HEK293 (cell line): ENCODE results near the gene FIGLA.

ENCODE experiments used
- CTCF ChIA-PET: fragments of 350-600 bp; formaldehyde crosslinking; extraction: SDS; loops from one replicate; lab custom pipeline; 2021; ENCODE audit warnings: antibody characterized with exemption; lab: Yijun Ruan, JAX
- POLR2A ChIA-PET: fragments of 300-600 bp; formaldehyde crosslinking; extraction: SDS; loops from one replicate; lab custom pipeline; 2020; ENCODE audit warnings: antibody characterized with exemption, inconsistent platforms; lab: Yijun Ruan, JAX
- H3K27ac ChIP-seq: fragments of 200-500 bp; sonication (Bioruptor generic); 2 replicates; pipeline ENCODE4 v1.5.1; 2014; ENCODE audit warnings: low read depth, low read length, control low read depth, inconsistent platforms; ENCODE audit errors: extremely low read depth
- H3K36me3 ChIP-seq, 2 experiments: fragments of 200-500 bp in 1 of 2; sonication (Bioruptor generic) in 1 of 2; 1 replicate in 1 of 2; 2 replicates in 1 of 2; pipeline ENCODE4 v1.5.1; 2014 to 2017; ENCODE audit warnings: inconsistent platforms in 2 of 2, low read length in 2 of 2; ENCODE audit not compliant: control insufficient read depth in 2 of 2, insufficient read depth in 1 of 2
- H3K4me1 ChIP-seq: fragments of 200-500 bp; sonication (Bioruptor generic); 2 replicates; pipeline ENCODE4 v1.5.1; 2014; ENCODE audit warnings: mild to moderate bottlenecking, low read length, inconsistent platforms; ENCODE audit not compliant: control insufficient read depth, insufficient read depth
- H3K4me3 ChIP-seq: 2 replicates; pipeline ENCODE4 v1.5.1; 2011; ENCODE audit warnings: low read depth, mild to moderate bottlenecking, control low read depth, low read length, moderate library complexity
- H3K9me3 ChIP-seq: fragments of 200-500 bp; sonication (Bioruptor generic); 2 replicates; pipeline ENCODE4 v1.5.1; 2014; ENCODE audit warnings: low read depth, low read length, inconsistent platforms; ENCODE audit not compliant: control insufficient read depth, insufficient read depth
- AEBP2 ChIP-seq: fragments of 450-650 bp; formaldehyde crosslinking; IDR thresholded peaks from 2 replicates; pipeline ENCODE4 v1.5.1; 2016; ENCODE audit warnings: missing biosample characterization, missing genetic modification characterization, borderline replicate concordance
- EGR2 ChIP-seq: fragments of 450-650 bp; formaldehyde crosslinking; IDR thresholded peaks from 2 replicates; pipeline ENCODE4 v1.5.1; 2016; ENCODE audit warnings: low read depth, missing biosample characterization, missing genetic modification characterization
- HOXA7 ChIP-seq: sonication (generic); formaldehyde crosslinking; IDR thresholded peaks from 2 replicates; pipeline ENCODE4 v1.8.1; 2022; ENCODE audit warnings: missing genetic modification reagents, borderline replicate concordance
- HOXD13 ChIP-seq: sonication (generic); formaldehyde crosslinking; IDR thresholded peaks from 2 replicates; pipeline ENCODE4 v1.8.0; 2022; ENCODE audit warnings: missing genetic modification reagents, borderline replicate concordance
- IKZF3 ChIP-seq: fragments of 450-650 bp; IDR thresholded peaks from 2 replicates; pipeline ENCODE4 v1.5.0; 2018; ENCODE audit warnings: missing biosample characterization, mild to moderate bottlenecking, missing genetic modification characterization, moderate library complexity
- KLF1 ChIP-seq: fragments of 450-650 bp; formaldehyde crosslinking; IDR thresholded peaks from 2 replicates; pipeline ENCODE4 v1.5.1; 2016; ENCODE audit warnings: missing biosample characterization, missing genetic modification characterization
- KLF17 ChIP-seq: fragments of 450-650 bp; formaldehyde crosslinking; IDR thresholded peaks from 2 replicates; pipeline ENCODE4 v1.5.1; 2016; ENCODE audit warnings: missing biosample characterization, missing genetic modification characterization
- OSR2 ChIP-seq: fragments of 450-650 bp; formaldehyde crosslinking; IDR thresholded peaks from 2 replicates; pipeline ENCODE4 v1.5.1; 2016; ENCODE audit warnings: missing biosample characterization, missing genetic modification characterization
- YY2 ChIP-seq: fragments of 450-650 bp; formaldehyde crosslinking; IDR thresholded peaks from 2 replicates; pipeline ENCODE4 v1.5.1; 2016; ENCODE audit warnings: missing biosample characterization, missing genetic modification characterization
- ZEB2 ChIP-seq: fragments of 450-650 bp; formaldehyde crosslinking; IDR thresholded peaks from 2 replicates; pipeline ENCODE4 v1.5.1; 2016; ENCODE audit warnings: missing biosample characterization, missing genetic modification characterization
- ZNF2 ChIP-seq: fragments of 450-650 bp; formaldehyde crosslinking; IDR thresholded peaks from 2 replicates; pipeline ENCODE4 v1.5.1; 2016; ENCODE audit warnings: missing biosample characterization, missing genetic modification characterization
- ZNF423 ChIP-seq: fragments of 450-650 bp; formaldehyde crosslinking; IDR thresholded peaks from 2 replicates; pipeline ENCODE4 v1.5.1; 2016; ENCODE audit warnings: missing biosample characterization, missing genetic modification characterization
- ZNF530 ChIP-seq: fragments of 450-650 bp; formaldehyde crosslinking; IDR thresholded peaks from 2 replicates; pipeline ENCODE4 v1.5.1; 2016; ENCODE audit warnings: low read depth, missing biosample characterization, missing genetic modification characterization
- ZNF544 ChIP-seq: fragments of 450-650 bp; formaldehyde crosslinking; IDR thresholded peaks from 2 replicates; pipeline ENCODE4 v1.5.0; 2017; ENCODE audit warnings: missing biosample characterization, missing genetic modification characterization
- ZNF558 ChIP-seq: fragments of 450-650 bp; formaldehyde crosslinking; IDR thresholded peaks from 2 replicates; pipeline ENCODE4 v1.5.1; 2016; ENCODE audit warnings: missing biosample characterization, missing genetic modification characterization
- ZNF600 ChIP-seq: fragments of 450-650 bp; formaldehyde crosslinking; IDR thresholded peaks from 2 replicates; pipeline ENCODE4 v1.5.1; 2016; ENCODE audit warnings: missing biosample characterization, missing genetic modification characterization
- ZNF645 ChIP-seq: fragments of 450-650 bp; formaldehyde crosslinking; IDR thresholded peaks from 2 replicates; pipeline ENCODE4; 2016; ENCODE audit warnings: missing biosample characterization, missing genetic modification characterization
- ZNF660 ChIP-seq: fragments of 450-650 bp; IDR thresholded peaks from 2 replicates; pipeline ENCODE4 v1.5.1; 2018; ENCODE audit warnings: missing biosample characterization, mild to moderate bottlenecking, missing genetic modification characterization
- ZNF707 ChIP-seq: fragments of 450-650 bp; formaldehyde crosslinking; IDR thresholded peaks from 2 replicates; pipeline ENCODE4 v1.5.1; 2016; ENCODE audit warnings: missing biosample characterization, missing genetic modification characterization
- TF ChIP-seq, protein P1 (sequence below): fragments of 450-650 bp; formaldehyde crosslinking; IDR thresholded peaks from 2 replicates; pipeline ENCODE4 v1.5.1; 2016; ENCODE audit warnings: missing biosample characterization, missing genetic modification characterization
- TF ChIP-seq, protein P2 (sequence below): fragments of 450-650 bp; formaldehyde crosslinking; IDR thresholded peaks from 2 replicates; pipeline ENCODE4 v1.5.1; 2017; ENCODE audit warnings: missing biosample characterization, missing genetic modification characterization
- TF ChIP-seq, protein P3 (sequence below): IDR thresholded peaks from 2 replicates; pipeline ENCODE4 v1.6.1; 2011; ENCODE audit warnings: mild to moderate bottlenecking, low read depth, low read length, borderline replicate concordance
- TF ChIP-seq, protein P4 (sequence below): fragments of 450-650 bp; formaldehyde crosslinking; IDR thresholded peaks from 2 replicates; pipeline ENCODE4 v1.5.1; 2016; ENCODE audit warnings: missing biosample characterization, missing genetic modification characterization
- TF ChIP-seq, protein P5 (sequence below): fragments of 450-650 bp; formaldehyde crosslinking; IDR thresholded peaks from 2 replicates; pipeline ENCODE4 v1.5.1; 2017; ENCODE audit warnings: missing biosample characterization, mild to moderate bottlenecking, missing genetic modification characterization, moderate library complexity

FIGLA gene

DNA sequence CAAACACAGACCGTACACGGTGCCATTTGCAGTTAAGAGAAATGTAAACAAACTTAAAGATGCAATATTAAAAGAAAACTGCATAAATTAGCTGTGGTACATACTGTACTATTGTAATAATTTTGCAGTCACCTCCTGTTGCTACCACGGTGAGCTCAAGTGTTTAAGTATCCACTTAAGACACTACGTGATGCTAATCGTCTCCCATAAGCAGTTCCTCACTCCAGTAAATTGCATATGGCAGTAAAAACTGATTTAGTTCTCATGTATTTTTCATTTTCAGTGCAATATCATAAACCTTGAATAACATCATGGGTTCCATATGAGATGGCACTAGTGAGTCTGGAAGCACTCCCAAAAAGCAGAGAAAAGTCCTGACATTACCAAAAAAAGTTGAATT is 15.6 kb upstream of the FIGLA start:
- ChIA-PET POLR2A (no interaction called here), CTCF (interaction anchor here (1.3 to 1.4 kb wide), 2 partner anchors 20 to 65 kb away, joined by 3 to 5 read pairs; no protein-coding TSS in a partner anchor)
- Histone ChIP-seq H3K9me3 (no peaks in the 10 kb centered on the region), H3K4me1 (no peaks in the 10 kb centered on the region), H3K27ac (no peak overlapping the region), H3K4me3 (no peak overlapping the region), H3K36me3 (no peaks in the 10 kb centered on the region)
- TF ChIP-seq KLF1 (no peak), ZNF423 (no peak), KLF17 (no peak), ZNF558 (tag by site-specific recombination) (no peak), OSR2 (tag by site-specific recombination) (no peak), AEBP2 (tag by site-specific recombination) (no peak), EGR2 (tag by site-specific recombination) (no peak), ZEB2 (no peak), HOXD13 (CRISPR knock-in tag) (no peak), ZNF530 (tag by site-specific recombination) (no peak)
- TF ChIP-seq, protein P1, sequence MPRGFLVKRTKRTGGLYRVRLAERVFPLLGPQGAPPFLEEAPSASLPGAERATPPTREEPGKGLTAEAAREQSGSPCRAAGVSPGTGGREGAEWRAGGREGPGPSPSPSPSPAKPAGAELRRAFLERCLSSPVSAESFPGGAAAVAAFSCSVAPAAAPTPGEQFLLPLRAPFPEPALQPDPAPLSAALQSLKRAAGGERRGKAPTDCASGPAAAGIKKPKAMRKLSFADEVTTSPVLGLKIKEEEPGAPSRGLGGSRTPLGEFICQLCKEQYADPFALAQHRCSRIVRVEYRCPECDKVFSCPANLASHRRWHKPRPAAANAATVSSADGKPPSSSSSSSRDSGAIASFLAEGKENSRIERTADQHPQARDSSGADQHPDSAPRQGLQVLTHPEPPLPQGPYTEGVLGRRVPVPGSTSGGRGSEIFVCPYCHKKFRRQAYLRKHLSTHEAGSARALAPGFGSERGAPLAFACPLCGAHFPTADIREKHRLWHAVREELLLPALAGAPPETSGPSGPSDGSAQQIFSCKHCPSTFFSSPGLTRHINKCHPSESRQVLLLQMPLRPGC (tag by site-specific recombination): no peak
- TF ChIP-seq, protein P2, sequence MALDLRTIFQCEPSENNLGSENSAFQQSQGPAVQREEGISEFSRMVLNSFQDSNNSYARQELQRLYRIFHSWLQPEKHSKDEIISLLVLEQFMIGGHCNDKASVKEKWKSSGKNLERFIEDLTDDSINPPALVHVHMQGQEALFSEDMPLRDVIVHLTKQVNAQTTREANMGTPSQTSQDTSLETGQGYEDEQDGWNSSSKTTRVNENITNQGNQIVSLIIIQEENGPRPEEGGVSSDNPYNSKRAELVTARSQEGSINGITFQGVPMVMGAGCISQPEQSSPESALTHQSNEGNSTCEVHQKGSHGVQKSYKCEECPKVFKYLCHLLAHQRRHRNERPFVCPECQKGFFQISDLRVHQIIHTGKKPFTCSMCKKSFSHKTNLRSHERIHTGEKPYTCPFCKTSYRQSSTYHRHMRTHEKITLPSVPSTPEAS (tag by site-specific recombination): no peak
- TF ChIP-seq, protein P3, sequence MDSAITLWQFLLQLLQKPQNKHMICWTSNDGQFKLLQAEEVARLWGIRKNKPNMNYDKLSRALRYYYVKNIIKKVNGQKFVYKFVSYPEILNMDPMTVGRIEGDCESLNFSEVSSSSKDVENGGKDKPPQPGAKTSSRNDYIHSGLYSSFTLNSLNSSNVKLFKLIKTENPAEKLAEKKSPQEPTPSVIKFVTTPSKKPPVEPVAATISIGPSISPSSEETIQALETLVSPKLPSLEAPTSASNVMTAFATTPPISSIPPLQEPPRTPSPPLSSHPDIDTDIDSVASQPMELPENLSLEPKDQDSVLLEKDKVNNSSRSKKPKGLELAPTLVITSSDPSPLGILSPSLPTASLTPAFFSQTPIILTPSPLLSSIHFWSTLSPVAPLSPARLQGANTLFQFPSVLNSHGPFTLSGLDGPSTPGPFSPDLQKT: no peak
- TF ChIP-seq, protein P4, sequence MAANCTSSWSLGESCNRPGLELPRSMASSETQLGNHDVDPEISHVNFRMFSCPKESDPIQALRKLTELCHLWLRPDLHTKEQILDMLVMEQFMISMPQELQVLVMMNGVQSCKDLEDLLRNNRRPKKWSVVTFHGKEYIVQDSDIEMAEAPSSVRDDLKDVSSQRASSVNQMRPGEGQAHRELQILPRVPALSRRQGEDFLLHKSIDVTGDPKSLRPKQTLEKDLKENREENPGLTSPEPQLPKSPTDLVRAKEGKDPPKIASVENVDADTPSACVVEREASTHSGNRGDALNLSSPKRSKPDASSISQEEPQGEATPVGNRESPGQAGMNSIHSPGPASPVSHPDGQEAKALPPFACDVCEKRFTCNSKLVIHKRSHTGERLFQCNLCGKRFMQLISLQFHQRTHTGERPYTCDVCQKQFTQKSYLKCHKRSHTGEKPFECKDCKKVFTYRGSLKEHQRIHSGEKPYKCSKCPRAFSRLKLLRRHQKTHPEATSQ (tag by site-specific recombination): no peak

- no peaks in the 10 kb centered on the region for H3K4me1 ChIP-seq
- no peak overlapping the region for H3K4me3 ChIP-seq
- no peaks in the 10 kb centered on the region for H3K9me3 ChIP-seq
- ChIA-PET CTCF (interaction anchor here (1.4 kb wide), 1 partner anchor 15 kb away, joined by 3 read pairs; no protein-coding TSS in a partner anchor), POLR2A (no interaction called here)
- H3K36me3 ChIP-seq: no peaks in the 10 kb centered on the region
- no peak overlapping the region for H3K27ac ChIP-seq
- no peak for TF ChIP-seq ZNF600 (tag by site-specific recombination)
- no peak for TF ChIP-seq ZNF707 (tag by site-specific recombination)
- TF ChIP-seq YY2 (tag by site-specific recombination): no peak
- no peak for TF ChIP-seq ZNF544
- no peak for TF ChIP-seq IKZF3 (tag by site-specific recombination)
- no peak for TF ChIP-seq HOXA7 (CRISPR knock-in tag)
- TF ChIP-seq ZNF2 (tag by site-specific recombination): no peak
- TF ChIP-seq ZNF660 (tag by site-specific recombination): no peak
- TF ChIP-seq ZNF645 (tag by site-specific recombination): no peak
- TF ChIP-seq, protein P5, sequence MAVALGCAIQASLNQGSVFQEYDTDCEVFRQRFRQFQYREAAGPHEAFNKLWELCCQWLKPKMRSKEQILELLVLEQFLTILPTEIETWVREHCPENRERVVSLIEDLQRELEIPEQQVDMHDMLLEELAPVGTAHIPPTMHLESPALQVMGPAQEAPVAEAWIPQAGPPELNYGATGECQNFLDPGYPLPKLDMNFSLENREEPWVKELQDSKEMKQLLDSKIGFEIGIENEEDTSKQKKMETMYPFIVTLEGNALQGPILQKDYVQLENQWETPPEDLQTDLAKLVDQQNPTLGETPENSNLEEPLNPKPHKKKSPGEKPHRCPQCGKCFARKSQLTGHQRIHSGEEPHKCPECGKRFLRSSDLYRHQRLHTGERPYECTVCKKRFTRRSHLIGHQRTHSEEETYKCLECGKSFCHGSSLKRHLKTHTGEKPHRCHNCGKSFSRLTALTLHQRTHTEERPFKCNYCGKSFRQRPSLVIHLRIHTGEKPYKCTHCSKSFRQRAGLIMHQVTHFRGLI: no peak
Observed at GRCh38 chr2:70801607-70802263, 11.3 kb upstream of the FIGLA start.
